Suppressor macrophage (primary cell): ENCODE data around the gene USP17L15.
"Not testable (repeated sequence)": the region's sequence is repeated elsewhere in the genome, so short reads cannot be mapped to it uniquely, and the experiment has no call there.

Experiments
- DNase-seq, 4 experiments: peaks; one replicate each; pipeline ENCODE4 v3.0.0-alpha.2; 2020 to 2022
- total RNA-seq, 17 experiments: gene quantifications; one replicate each; lab custom pipeline; 2026; ENCODE audit warnings: mixed read lengths in 6 of 17, inconsistent platforms in 3 of 17; lab: John Stamatoyannopoulos, UW

USP17L15 gene, protein sequence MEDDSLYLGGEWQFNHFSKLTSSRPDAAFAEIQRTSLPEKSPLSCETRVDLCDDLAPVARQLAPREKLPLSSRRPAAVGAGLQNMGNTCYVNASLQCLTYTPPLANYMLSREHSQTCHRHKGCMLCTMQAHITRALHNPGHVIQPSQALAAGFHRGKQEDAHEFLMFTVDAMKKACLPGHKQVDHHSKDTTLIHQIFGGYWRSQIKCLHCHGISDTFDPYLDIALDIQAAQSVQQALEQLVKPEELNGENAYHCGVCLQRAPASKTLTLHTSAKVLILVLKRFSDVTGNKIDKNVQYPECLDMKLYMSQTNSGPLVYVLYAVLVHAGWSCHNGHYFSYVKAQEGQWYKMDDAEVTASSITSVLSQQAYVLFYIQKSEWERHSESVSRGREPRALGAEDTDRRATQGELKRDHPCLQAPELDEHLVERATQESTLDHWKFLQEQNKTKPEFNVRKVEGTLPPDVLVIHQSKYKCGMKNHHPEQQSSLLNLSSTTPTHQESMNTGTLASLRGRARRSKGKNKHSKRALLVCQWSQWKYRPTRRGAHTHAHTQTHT
- total RNA-seq: 0 reads per million in 17 experiments

DNA sequence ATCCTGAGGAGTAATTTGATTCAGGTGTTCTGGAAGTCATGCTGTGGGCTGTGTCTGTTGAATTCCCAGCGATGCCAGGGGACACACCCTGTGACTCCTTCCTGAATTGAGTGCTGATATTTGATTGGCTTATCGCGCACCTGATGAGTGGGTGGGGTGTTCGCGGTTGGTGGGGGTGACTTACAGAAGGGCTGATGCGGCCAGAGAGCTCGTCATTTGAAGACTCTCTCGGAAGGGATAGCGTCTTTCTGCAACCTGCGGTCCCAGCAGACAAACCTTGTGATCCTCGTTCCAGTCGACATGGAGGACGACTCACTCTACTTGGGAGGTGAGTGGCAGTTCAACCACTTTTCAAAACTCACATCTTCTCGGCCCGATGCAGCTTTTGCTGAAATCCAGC is at the start of gene USP17L15:
TSS of gene USP17L15 (plus strand) at position 301 of the 400 bp plus-strand sequence. CDS start at position 301, 0 bp downstream.
- DNase-seq: not testable (repeated sequence)

- DNase-seq: not testable (repeated sequence)
These were observed 23.8 kb upstream of the USP17L15 start, which contains the start of gene USP17L10 for GRCh38 chr4:9210357-9210756. Gene USP17L10, plus strand, starts transcription at chr4:9210657. Its CDS starts 0 bp downstream, at chr4:9210657.

DNA sequence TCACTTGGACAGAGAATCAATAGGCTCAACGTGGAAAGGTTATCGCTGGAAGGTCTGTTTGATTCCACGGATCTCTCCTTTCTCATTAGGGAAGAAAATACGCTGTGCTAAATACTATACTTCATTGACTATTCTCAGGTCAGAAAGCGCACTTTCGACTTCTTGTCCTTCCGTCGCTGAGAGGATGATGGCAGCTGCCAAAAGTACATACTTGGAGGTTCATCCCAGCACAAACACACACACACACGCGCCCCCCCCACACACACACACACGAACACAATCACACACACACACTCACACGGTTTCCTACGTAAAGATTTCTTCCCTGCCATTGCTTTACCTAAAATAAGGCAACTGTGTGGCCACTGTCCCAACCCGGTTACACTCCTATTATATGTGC is 19.5 kb upstream of the USP17L15 start:
- DNase-seq: not testable (repeated sequence)

DNA sequence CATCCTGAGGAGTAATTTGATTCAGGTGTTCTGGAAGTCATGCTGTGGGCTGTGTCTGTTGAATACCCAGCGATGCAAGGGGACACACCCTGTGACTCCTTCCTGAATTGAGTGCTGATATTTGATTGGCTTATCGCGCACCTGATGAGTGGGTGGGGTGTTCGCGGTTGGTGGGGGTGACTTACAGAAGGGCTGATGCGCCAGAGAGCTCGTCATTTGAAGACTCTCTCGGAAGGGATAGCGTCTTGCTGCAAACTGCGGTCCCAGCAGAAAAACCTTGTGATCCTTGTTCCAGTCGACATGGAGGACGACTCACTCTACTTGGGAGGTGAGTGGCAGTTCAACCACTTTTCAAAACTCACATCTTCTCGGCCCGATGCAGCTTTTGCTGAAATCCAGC is 19.1 kb upstream of the USP17L15 start, which contains the start of gene USP17L11:
TSS of gene USP17L11 (plus strand) at position 301 of the 400 bp plus-strand sequence. CDS start at position 301, 0 bp downstream.
- not testable (repeated sequence) for DNase-seq

DNA sequence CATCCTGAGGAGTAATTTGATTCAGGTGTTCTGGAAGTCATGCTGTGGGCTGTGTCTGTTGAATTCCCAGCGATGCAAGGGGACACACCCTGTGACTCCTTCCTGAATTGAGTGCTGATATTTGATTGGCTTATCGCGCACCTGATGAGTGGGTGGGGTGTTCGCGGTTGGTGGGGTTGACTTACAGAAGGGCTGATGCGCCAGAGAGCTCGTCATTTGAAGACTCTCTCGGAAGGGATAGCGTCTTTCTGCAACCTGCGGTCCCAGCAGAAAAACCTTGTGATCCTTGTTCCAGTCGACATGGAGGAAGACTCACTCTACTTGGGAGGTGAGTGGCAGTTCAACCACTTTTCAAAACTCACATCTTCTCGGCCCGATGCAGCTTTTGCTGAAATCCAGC is 14.3 kb upstream of the USP17L15 start, which contains the start of gene USP17L12:
TSS of gene USP17L12 (plus strand) at position 301 of the 400 bp plus-strand sequence. CDS start at position 301, 0 bp downstream.
- not testable (repeated sequence) for DNase-seq

GRCh38 chr4:9224596-9224995 is 9.6 kb upstream of the USP17L15 start, which contains the start of gene USP17L13:
Gene USP17L13, plus strand, starts transcription at chr4:9224896. Its CDS starts 0 bp downstream, at chr4:9224896.
- DNase-seq: not testable (repeated sequence)

- not testable (repeated sequence) for DNase-seq
These were observed 3.9 kb upstream of the USP17L15 start for GRCh38 chr4:9230249-9230648.

DNA sequence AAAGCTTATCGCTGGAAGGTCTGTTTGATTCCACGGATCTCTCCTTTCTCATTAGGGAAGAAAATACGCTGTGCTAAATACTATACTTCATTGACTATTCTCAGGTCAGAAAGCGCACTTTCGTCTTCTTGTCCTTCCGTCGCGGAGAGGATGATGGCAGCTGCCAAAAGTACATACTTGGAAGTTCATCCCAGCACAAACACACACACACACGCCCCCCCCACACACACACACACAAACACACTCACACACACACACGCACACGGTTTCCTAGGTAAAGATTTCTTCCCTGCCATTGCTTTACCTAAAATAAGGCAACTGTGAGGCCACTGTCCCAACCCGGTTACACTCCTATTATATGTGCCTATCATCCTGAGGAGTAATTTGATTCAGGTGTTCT is 4.3 kb downstream of the USP17L15 start:
- peak in 1 of 4 experiments; percentile 0 for DNase-seq

DNA sequence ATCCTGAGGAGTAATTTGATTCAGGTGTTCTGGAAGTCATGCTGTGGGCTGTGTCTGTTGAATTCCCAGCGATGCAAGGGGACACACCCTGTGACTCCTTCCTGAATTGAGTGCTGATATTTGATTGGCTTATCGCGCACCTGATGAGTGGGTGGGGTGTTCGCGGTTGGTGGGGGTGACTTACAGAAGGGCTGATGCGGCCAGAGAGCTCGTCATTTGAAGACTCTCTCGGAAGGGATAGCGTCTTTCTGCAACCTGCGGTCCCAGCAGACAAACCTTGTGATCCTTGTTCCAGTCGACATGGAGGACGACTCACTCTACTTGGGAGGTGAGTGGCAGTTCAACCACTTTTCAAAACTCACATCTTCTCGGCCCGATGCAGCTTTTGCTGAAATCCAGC is 9.4 kb downstream of the USP17L15 start, which contains the start of gene USP17L17:
TSS of gene USP17L17 (plus strand) at position 301 of the 400 bp plus-strand sequence. CDS start at position 301, 0 bp downstream.
- DNase-seq: not testable (repeated sequence)

DNA sequence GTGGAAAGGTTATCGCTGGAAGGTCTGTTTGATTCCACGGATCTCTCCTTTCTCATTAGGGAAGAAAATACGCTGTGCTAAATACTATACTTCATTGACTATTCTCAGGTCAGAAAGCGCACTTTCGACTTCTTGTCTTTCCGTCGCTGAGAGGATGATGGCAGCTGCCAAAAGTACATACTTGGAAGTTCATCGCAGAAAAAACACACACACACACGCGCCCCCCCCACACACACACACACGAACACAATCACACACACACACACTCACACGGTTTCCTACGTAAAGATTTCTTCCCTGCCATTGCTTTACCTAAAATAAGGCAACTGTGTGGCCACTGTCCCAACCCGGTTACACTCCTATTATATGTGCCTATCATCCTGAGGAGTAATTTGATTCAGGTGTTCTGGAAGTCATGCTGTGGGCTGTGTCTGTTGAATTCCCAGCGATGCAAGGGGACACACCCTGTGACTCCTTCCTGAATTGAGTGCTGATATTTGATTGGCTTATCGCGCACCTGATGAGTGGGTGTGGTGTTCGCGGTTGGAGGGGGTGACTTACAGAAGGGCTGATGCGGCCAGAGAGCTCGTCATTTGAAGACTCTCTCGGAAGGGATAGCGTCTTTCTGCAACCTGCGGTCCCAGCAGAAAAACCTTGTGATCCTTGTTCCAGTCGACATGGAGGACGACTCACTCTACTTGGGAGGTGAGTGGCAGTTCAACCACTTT is 13.9 kb downstream of the USP17L15 start, which contains the start of gene USP17L18:
TSS of gene USP17L18 (plus strand) at position 678 of the 728 bp plus-strand sequence. CDS start at position 678, 0 bp downstream.
- DNase-seq: peak in 1 of 4 experiments; percentile 0

- DNase-seq: not testable (repeated sequence)
These were observed 18.9 kb downstream of the USP17L15 start, which contains the start of gene USP17L19 for GRCh38 chr4:9253078-9253477. Gene USP17L19, plus strand, starts transcription at chr4:9253378. Its CDS starts 0 bp downstream, at chr4:9253378.

GRCh38 chr4:9257824-9258223 is 23.6 kb downstream of the USP17L15 start, which contains the start of gene USP17L20:
Gene USP17L20, plus strand, starts transcription at chr4:9258124. Its CDS starts 0 bp downstream, at chr4:9258124.
- DNase-seq: not testable (repeated sequence)

DNA sequence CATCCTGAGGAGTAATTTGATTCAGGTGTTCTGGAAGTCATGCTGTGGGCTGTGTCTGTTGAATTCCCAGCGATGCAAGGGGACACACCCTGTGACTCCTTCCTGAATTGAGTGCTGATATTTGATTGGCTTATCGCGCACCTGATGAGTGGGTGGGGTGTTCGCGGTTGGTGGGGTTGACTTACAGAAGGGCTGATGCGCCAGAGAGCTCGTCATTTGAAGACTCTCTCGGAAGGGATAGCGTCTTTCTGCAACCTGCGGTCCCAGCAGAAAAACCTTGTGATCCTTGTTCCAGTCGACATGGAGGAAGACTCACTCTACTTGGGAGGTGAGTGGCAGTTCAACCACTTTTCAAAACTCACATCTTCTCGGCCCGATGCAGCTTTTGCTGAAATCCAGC is 28.4 kb downstream of the USP17L15 start, which contains the start of gene USP17L21:
TSS of gene USP17L21 (plus strand) at position 301 of the 400 bp plus-strand sequence. CDS start at position 301, 0 bp downstream.
- DNase-seq: not testable (repeated sequence)

GRCh38 chr4:9267319-9267718 is 33.1 kb downstream of the USP17L15 start, which contains the start of gene USP17L22:
Gene USP17L22, plus strand, starts transcription at chr4:9267619. Its CDS starts 0 bp downstream, at chr4:9267619.
- DNase-seq: not testable (repeated sequence)

GRCh38 chr4:9271719-9272118 is 37.5 kb downstream of the USP17L15 start:
- DNase-seq: not testable (repeated sequence)
